ENCODE results near the gene ARL6IP4.

- TF ChIP-seq CTCF (IDR thresholded peaks at IDR 0.05; ENCODE audit: insufficient read depth, low read length, poor library complexity, severe bottlenecking) (no peak), EZH2phosphoT487 (conservative IDR thresholded peaks at IDR 0.05; ENCODE audit: low read length) (no peak)
Observed at GRCh38 chr12:123003257-123003656, 22.8 kb downstream of the ARL6IP4 start.
